HG03565 (cell line): ENCODE results near the gene CHRNA9.

ENCODE experiments used
- ATAC-seq: cut with Tn5 transposase; IDR thresholded peaks from one replicate; pipeline ENCODE4 v1.9.1; 2021; ENCODE audit warnings: mild to moderate bottlenecking, moderate library complexity; ENCODE audit not compliant: unreplicated experiment

Gene CHRNA9

GRCh38 chr4:40337051-40337450 lies 1.9 kb downstream of the CHRNA9 start:
- no peak for ATAC-seq

GRCh38 chr4:40337523-40337922 lies 2.4 kb downstream of the CHRNA9 start:
- no peak for ATAC-seq

- no peak for ATAC-seq
These were observed 4.9 kb downstream of the CHRNA9 start for GRCh38 chr4:40340030-40340429.

GRCh38 chr4:40347472-40347871 lies 12.3 kb downstream of the CHRNA9 start:
- no peak for ATAC-seq

- ATAC-seq, result no peak
These were observed 12.9 kb downstream of the CHRNA9 start for GRCh38 chr4:40348000-40348399.

- no peak for ATAC-seq
These were observed 14.5 kb downstream of the CHRNA9 start for GRCh38 chr4:40349561-40350198.

GRCh38 chr4:40350627-40351227 lies 15.6 kb downstream of the CHRNA9 start:
- no peak for ATAC-seq

- ATAC-seq, result no peak
These were observed 19.0 kb downstream of the CHRNA9 start for GRCh38 chr4:40354158-40354557.

- ATAC-seq, result no peak
These were observed 20.0 kb downstream of the CHRNA9 start for GRCh38 chr4:40355131-40355530.

GRCh38 chr4:40357738-40358137 lies 22.6 kb downstream of the CHRNA9 start:
- no peak for ATAC-seq

- no peak for ATAC-seq
These were observed 26.2 kb downstream of the CHRNA9 start for GRCh38 chr4:40361338-40361737.

GRCh38 chr4:40363382-40363920 lies 28.3 kb downstream of the CHRNA9 start:
- ATAC-seq, result no peak

GRCh38 chr4:40363945-40364344 lies 28.8 kb downstream of the CHRNA9 start:
- no peak for ATAC-seq

- no peak for ATAC-seq
These were observed 30.6 kb downstream of the CHRNA9 start for GRCh38 chr4:40365766-40366165.

GRCh38 chr4:40367451-40367850 lies 32.3 kb downstream of the CHRNA9 start:
- no peak for ATAC-seq

- ATAC-seq, result no peak
These were observed 34.5 kb downstream of the CHRNA9 start for GRCh38 chr4:40369437-40370274.

GRCh38 chr4:40372651-40373050 lies 37.5 kb downstream of the CHRNA9 start:
- no peak for ATAC-seq

GRCh38 chr4:40373636-40374035 lies 38.5 kb downstream of the CHRNA9 start:
- no peak for ATAC-seq

GRCh38 chr4:40375095-40375494 lies 40.0 kb downstream of the CHRNA9 start:
- ATAC-seq, result no peak

GRCh38 chr4:40375620-40376019 lies 40.5 kb downstream of the CHRNA9 start:
- no peak for ATAC-seq

- ATAC-seq, result no peak
These were observed 42.6 kb downstream of the CHRNA9 start for GRCh38 chr4:40377512-40378365.
